GM12892 (cell line): ENCODE data around the gene GNA15.

Experiments
- POLR2A ChIP-seq: IDR thresholded peaks from 2 replicates; pipeline ENCODE4 v1.6.1; 2011; ENCODE audit warnings: low read depth, low read length, control low read depth
- POLR2AphosphoS5 ChIP-seq: IDR thresholded peaks from 2 replicates; pipeline ENCODE4 v1.6.1; 2011; ENCODE audit warnings: low read depth, low read length, control low read depth

DNA sequence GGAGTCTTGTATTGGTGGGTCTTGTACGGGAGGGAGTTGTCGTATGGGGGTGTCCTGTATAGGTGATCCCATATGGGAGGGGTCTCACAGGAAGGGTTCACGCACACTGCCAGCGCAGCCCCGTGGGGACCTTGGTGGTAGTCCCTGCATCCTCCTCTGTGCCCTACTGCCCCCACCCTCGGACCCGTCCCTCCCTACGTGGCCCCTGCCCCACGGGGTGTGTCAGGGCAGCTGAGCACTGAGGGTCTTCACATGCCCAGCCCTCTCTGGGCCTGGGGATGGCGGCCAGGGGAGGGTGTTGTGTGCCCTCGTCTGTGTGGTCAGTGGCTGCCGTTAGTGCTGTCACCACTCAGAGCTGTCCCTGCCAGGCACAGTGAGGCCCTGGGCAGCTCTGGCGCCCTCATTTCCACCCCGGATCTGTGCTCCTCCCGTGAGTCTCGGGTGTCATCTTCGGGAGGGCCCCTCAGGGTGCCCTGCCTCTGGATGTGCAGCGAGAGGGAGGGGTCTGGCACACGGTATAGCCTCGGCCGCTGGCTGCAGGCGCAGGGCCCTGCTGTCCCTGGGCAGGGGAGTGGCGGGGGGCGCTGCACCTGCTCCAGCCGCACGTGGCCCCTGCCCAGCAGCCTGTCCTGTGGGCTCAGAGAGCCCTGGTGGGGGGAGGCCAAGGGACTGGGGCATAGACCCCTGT lies 16.0 kb upstream of the GNA15 start:
- TF ChIP-seq POLR2A (no peak), POLR2AphosphoS5 (no peak)
